Activated naive CD8-positive, alpha-beta T cell treated with anti-CD3 and anti-CD28 coated beads, Interleukin-2, amount 50 U/mL, for 24 hours (primary cell): Measurements from ENCODE around the gene PRRX2.
"Not testable (repeated sequence)": the region's sequence is repeated elsewhere in the genome, so short reads cannot be mapped to it uniquely, and the experiment has no call there.

Source experiments
- ATAC-seq: fragments of 150-1000 bp; cut with Tn5 transposase; one replicate; pipeline ENCODE4 v1.10.0; 2021
- DNase-seq: peaks from one replicate; pipeline ENCODE4 v3.0.0; 2021
- H3K27ac Mint-ChIP-seq: one replicate; pipeline ENCODE4 v1.8.0; 2021; ENCODE audit warnings: mild to moderate bottlenecking, mixed read lengths
- H3K27me3 Mint-ChIP-seq: one replicate; pipeline ENCODE4 v1.8.0; 2021; ENCODE audit warnings: mixed read lengths
- H3K36me3 Mint-ChIP-seq: one replicate; pipeline ENCODE4 v1.8.0; 2021; ENCODE audit warnings: low read depth, mixed read lengths
- H3K4me1 Mint-ChIP-seq: one replicate; pipeline ENCODE4 v1.8.0; 2021; ENCODE audit warnings: mixed read lengths
- H3K4me3 Mint-ChIP-seq: one replicate; pipeline ENCODE4 v1.8.0; 2021; ENCODE audit warnings: mild to moderate bottlenecking, moderate library complexity, mixed read lengths
- H3K9me3 Mint-ChIP-seq: one replicate; pipeline ENCODE4 v1.8.0; 2021; ENCODE audit warnings: mixed read lengths

Gene PRRX2

GRCh38 chr9:129746092-129746777 lies 80.8 kb downstream of the PRRX2 start:
- H3K27me3 Mint-ChIP-seq: peaks cover 2% of the 10 kb centered on the region
- no peak for ATAC-seq
- H3K36me3 Mint-ChIP-seq: no peaks in the 10 kb centered on the region
- DNase-seq: no peak
- no peaks in the 10 kb centered on the region for H3K9me3 Mint-ChIP-seq
- H3K4me1 Mint-ChIP-seq: peaks cover 14% of the 10 kb centered on the region
- no peak overlapping the region for H3K4me3 Mint-ChIP-seq
- H3K27ac Mint-ChIP-seq: no peak overlapping the region

DNA sequence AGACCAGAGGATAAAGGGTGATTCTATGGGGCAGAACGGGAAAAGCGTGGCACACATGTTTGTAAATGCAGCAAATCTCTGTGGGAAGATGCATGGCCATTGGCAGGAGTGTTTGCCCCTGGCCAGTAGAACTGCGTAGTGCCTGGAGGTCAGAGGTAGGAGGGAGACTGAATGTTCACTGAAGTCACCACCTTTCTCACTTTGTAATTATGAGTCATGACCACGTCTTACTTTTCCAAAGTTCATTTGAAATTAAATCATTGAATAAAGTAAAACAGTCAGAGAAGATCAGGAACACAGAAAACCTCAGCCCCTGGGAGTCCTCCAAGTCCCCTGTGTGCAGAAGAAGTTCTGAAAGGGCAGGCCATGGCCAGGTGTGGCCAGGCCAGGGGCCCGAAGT lies 82.8 kb downstream of the PRRX2 start:
- Mint-ChIP-seq H3K4me3 (no peak overlapping the region), H3K36me3 (no peaks in the 10 kb centered on the region), H3K27ac (no peak overlapping the region), H3K27me3 (peaks cover 6% of the 10 kb centered on the region), H3K9me3 (no peaks in the 10 kb centered on the region), H3K4me1 (peaks cover 23% of the 10 kb centered on the region)
- ATAC-seq (peak; percentile 82), DNase-seq (no peak)

- not testable (repeated sequence) for H3K27ac Mint-ChIP-seq, H3K36me3 Mint-ChIP-seq, DNase-seq, H3K9me3 Mint-ChIP-seq, H3K4me3 Mint-ChIP-seq, ATAC-seq
- H3K4me1 Mint-ChIP-seq: peaks cover 24% of the 10 kb centered on the region
- peaks cover 12% of the 10 kb centered on the region for H3K27me3 Mint-ChIP-seq
Observed at GRCh38 chr9:129749052-129749451, 83.6 kb downstream of the PRRX2 start.

- DNase-seq (no peak), ATAC-seq (no peak)
- Mint-ChIP-seq H3K36me3 (no peaks in the 10 kb centered on the region), H3K27ac (no peak overlapping the region), H3K4me3 (no peak overlapping the region), H3K4me1 (peaks cover 24% of the 10 kb centered on the region), H3K9me3 (no peaks in the 10 kb centered on the region), H3K27me3 (peaks cover 12% of the 10 kb centered on the region)
Observed at GRCh38 chr9:129749575-129749974, 84.1 kb downstream of the PRRX2 start.

DNA sequence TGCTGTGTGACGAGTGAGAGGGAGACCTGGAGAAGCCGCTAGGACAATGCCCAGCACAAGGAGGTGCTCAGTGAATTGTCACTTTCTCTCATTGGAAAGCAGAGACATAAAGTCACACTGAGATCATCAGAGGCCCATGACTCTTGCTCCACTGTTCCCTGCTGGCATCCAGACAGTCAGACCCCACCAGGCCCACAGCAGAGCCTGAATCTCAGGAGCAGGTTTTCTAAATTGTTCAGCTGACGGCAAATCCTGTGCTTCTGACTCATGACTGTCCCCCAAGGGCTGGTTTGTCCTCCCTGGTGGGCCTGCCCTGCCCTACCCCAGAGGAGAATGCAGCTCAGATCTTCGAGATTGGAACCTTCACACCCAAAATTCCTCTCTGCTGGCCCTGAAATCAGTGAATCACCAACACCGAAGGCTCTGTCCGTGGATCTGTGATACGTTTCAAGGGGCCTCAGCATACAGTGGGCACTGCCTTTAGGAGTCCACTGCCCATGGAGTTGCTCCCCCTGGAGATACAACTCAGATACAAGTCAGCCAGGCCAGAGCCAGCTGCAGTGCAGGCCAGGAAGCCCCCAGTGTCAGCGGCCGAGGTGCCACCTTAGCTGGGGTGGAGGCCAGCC lies 84.7 kb downstream of the PRRX2 start:
- no peak for ATAC-seq
- Mint-ChIP-seq H3K9me3 (no peaks in the 10 kb centered on the region), H3K36me3 (no peaks in the 10 kb centered on the region), H3K4me1 (peaks cover 24% of the 10 kb centered on the region), H3K27ac (no peak overlapping the region), H3K27me3 (peaks cover 12% of the 10 kb centered on the region), H3K4me3 (no peak overlapping the region)
- DNase-seq: no peak

DNA sequence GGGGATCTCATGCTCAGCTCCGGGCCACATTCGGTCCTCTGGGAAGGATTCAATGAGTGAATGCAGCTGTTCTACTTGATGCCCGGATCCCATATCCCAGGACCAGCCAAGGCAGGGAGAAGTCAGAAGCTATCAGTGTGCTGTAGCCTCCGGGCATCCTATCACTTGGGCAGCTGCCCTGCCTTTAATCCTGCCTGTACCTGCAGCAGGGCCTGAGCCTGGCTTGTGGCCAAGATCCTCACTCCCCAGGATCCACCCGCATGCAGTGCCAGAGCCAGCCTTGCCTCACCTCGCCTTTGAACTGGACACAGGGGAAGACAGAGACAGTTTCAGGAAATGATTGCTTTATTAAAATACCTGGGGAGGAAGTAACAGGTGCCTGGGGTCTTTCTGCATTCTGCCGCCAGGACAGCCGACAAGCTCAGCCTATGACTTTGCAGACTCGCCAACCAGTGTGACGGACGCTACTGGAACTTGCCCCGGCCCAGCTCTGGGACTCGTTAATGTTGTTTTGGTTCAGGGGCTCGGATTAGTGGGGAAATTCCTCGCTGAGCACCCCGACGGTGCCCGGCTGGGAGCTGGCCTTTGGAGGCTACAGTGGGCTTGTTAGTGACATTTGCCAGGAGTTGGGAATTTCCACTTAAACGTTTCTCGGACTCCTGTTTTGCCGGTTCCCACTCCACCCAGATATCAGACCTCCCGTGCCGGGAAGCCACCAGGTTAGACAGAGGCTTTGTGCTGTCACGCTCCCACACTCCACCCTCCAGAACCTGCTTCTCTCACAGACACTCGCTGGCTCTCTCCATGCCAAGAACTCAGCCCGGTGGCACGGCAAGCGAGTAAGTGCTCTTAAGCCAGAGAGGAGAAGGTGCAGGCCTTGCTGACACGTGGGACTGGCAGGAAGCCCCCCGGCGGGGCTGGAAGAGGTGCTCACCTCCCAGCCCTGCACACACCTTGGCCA lies 86.7 kb downstream of the PRRX2 start:
- Mint-ChIP-seq H3K27me3 (peaks cover 12% of the 10 kb centered on the region), H3K36me3 (no peaks in the 10 kb centered on the region), H3K9me3 (no peaks in the 10 kb centered on the region), H3K4me3 (no peak overlapping the region), H3K27ac (no peak overlapping the region), H3K4me1 (peaks cover 26% of the 10 kb centered on the region)
- DNase-seq (no peak), ATAC-seq (no peak)

DNA sequence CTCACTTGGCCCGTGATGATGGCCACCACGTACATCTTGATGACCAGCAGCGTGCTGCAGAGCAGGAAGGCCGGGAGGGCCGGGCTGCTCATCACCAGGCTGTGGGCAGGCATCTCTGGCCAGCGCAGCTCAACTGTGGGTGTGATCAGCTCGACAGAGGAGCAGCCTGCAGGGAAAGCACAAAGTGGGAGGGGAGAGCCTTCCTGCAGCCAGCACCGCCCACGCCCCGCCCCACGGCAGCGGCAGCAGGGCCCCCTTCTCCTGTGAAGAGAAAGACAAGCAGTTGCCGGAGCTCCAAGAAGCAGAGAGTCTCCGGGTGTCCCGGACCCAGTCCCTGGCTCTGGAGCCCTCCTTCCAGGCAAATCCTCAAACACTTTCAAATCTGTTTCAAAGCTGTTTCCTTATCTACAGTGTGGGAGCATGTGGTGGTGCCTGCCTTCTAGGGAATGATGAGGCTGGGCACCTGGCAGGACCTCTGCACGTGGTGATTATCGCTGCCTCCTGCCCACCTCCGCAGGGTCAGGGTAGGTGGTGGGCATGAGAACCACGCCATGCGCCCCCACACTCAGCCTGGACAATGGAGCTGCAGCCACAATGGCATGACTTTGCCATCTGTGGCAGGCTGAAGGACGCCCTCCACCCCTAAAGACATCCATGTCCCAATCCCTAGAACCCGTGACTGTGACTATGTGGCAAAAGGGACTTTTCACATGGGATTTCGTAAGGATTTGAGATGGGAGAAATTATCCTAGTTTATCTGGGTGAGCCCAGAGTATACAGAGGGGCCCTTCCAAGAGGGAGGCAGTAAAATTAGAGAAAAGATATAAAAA lies 87.7 kb downstream of the PRRX2 start, which contains the start of gene PTGES:
PTGES (minus strand) TSS at position 143 of the 830 bp plus-strand sequence; CDS start at position 113, 30 bp downstream.
- peak within 1 kb of the TSS; percentile 8 for H3K27ac Mint-ChIP-seq
- H3K4me3 Mint-ChIP-seq: no peak within 1 kb of the TSS
- H3K36me3 Mint-ChIP-seq: no peaks in the 10 kb centered on the region

DNA sequence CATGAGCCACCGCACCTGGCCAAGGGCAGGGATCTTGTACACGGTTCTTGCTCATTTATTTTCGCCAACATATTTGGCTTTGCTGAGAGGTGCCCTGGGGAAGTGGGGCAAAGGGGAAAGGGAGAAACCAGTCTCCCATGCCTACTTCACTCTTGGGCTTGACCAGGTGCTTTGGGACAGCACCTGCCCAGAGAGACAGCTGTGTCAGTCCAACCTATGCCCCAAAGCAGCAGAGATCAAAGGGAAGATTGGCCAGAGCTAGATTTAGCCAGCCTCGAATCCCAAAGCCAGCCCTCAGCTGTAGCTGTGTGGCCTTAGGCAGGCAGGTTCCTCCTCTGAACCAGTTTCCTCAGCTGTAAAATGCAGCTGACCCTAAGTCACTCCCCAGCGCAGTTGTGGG lies 89.7 kb downstream of the PRRX2 start:
- no peak overlapping the region for H3K27ac Mint-ChIP-seq
- H3K27me3 Mint-ChIP-seq: peaks cover 17% of the 10 kb centered on the region
- H3K4me1 Mint-ChIP-seq: peaks cover 22% of the 10 kb centered on the region
- DNase-seq (no peak), ATAC-seq (no peak)
- H3K9me3 Mint-ChIP-seq: no peaks in the 10 kb centered on the region
- H3K4me3 Mint-ChIP-seq: no peak overlapping the region
- H3K36me3 Mint-ChIP-seq: no peaks in the 10 kb centered on the region

More for the DNA sequence above, 87.7 kb downstream of the PRRX2 start, which contains the start of gene PTGES:
- Mint-ChIP-seq H3K9me3 (no peaks in the 10 kb centered on the region), H3K27me3 (peaks cover 14% of the 10 kb centered on the region), H3K4me1 (peaks cover 27% of the 10 kb centered on the region)
- DNase-seq (peak; percentile 59), ATAC-seq (peak; percentile 47)

DNA sequence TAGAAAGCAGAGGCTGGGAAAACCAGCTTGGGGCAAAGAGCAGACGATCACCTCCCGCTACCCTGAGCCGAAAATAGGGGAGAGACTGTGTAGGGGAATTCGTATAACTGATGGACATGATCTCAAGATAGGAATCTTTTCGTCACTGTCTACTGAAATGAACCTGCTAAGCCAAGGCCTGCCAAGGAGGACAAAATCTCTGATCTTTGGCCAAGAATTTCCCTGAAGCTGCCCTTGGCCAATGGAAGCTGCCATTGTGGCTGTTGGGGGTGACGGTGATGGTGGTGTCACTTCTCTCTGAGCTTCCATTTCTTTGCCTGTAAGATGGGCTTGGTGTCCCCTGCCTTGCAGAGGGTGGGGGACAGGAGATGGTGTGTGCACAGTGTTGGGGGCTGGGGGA lies 90.7 kb downstream of the PRRX2 start:
- no peaks in the 10 kb centered on the region for H3K9me3 Mint-ChIP-seq
- no peak overlapping the region for H3K4me3 Mint-ChIP-seq
- ATAC-seq: no peak
- peaks cover 22% of the 10 kb centered on the region for H3K4me1 Mint-ChIP-seq
- peaks cover 17% of the 10 kb centered on the region for H3K27me3 Mint-ChIP-seq
- H3K36me3 Mint-ChIP-seq: no peaks in the 10 kb centered on the region
- DNase-seq: no peak
- no peak overlapping the region for H3K27ac Mint-ChIP-seq

DNA sequence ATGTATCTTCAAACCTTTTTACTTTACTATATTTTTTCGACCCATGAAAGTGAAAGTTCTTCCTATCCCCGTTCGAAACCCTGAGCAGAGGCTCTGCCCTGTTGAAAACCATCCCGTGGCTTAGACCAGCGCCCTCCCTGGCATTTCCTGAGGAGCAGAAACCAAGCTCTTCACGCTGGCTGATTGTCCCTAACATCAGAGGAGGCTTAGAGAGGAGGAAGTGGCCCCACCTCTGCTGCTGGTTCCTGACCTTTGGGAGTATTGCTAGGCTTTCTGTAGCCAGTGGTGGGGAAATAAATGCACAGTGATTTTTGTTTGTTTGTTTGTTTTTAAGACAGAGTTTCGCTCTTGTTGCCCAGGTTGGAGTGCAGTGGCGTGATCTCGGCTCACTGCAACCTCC lies 91.6 kb downstream of the PRRX2 start:
- no peaks in the 10 kb centered on the region for H3K36me3 Mint-ChIP-seq

GRCh38 chr9:129759319-129759718 lies 93.9 kb downstream of the PRRX2 start:
- Mint-ChIP-seq H3K27me3 (peaks cover 10% of the 10 kb centered on the region), H3K36me3 (no peaks in the 10 kb centered on the region), H3K27ac (no peak overlapping the region), H3K4me1 (peaks cover 12% of the 10 kb centered on the region), H3K9me3 (no peaks in the 10 kb centered on the region), H3K4me3 (no peak overlapping the region)
- ATAC-seq: no peak
- no peak for DNase-seq

More for the DNA sequence above, 91.6 kb downstream of the PRRX2 start:
- DNase-seq (no peak), ATAC-seq (peak; percentile 41)
- H3K27ac Mint-ChIP-seq: no peak overlapping the region
- H3K4me3 Mint-ChIP-seq: no peak overlapping the region
- no peaks in the 10 kb centered on the region for H3K9me3 Mint-ChIP-seq
- peaks cover 22% of the 10 kb centered on the region for H3K4me1 Mint-ChIP-seq
- peaks cover 17% of the 10 kb centered on the region for H3K27me3 Mint-ChIP-seq

DNA sequence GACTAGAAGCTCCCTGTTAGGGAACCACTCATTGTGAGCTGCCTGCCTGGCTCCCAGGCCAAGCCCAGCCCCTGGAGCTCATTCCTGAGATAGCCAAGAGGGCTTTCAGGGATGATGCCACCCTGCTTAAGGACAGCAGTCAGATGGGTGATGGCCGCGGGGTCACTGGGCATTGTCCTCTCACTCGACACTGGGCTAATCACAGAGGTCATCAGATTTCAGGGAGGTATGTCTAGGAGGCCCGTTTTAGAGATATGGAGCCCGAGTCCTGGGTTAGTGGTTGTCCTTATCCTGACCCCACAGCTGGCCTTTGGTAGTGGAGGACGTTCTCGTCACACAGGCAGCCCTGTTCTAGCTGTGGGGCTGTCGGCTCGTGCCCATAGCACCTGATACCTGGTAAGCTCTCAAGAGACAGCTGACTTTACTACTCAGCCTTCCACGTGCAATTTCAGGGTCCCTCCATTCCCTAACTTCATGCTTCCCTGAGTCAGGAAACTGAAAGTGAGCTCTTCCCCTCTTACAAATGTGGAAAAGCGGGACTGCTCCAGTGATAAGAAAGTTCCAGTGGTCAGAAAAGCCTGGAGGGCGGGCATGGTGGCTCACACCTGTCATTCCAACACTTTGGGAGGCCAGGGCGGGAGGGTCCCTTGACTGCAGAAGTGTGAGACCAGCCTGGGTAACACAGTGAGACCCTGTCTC lies 94.5 kb downstream of the PRRX2 start:
- Mint-ChIP-seq H3K4me3 (no peak overlapping the region), H3K27me3 (peaks cover 10% of the 10 kb centered on the region), H3K27ac (no peak overlapping the region), H3K9me3 (no peaks in the 10 kb centered on the region), H3K4me1 (peaks cover 12% of the 10 kb centered on the region), H3K36me3 (no peaks in the 10 kb centered on the region)
- DNase-seq: no peak
- ATAC-seq: no peak

DNA sequence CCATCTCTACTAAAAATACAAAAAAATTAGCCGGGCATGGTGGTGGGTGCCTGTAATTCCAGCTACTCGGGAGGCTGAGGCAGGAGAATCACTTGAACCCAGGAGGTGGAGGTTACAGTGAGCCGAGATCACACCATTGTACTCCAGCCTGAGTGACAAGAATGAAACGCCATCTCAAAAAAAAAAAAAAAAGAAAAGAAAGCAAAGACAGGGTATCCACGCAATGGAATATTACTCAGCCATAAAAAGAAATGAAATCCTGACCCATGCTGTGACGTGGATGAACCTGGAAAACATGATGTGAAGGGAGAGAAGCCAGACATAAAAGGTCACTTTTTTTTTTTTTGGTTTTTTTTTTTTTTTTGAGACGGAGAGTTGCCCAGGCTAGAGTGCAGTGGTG lies 95.3 kb downstream of the PRRX2 start:
- H3K9me3 Mint-ChIP-seq: not testable (repeated sequence)

More for the DNA sequence above, 95.3 kb downstream of the PRRX2 start:
- peaks cover 12% of the 10 kb centered on the region for H3K4me1 Mint-ChIP-seq
- not testable (repeated sequence) for H3K27me3 Mint-ChIP-seq, H3K27ac Mint-ChIP-seq, ATAC-seq, DNase-seq, H3K36me3 Mint-ChIP-seq, H3K4me3 Mint-ChIP-seq
